ENCODE results near the gene KISS1. TPM values are rescaled to one million over a fixed set of nuclear protein-coding genes. Genes with fewer than 3 reads are reported as not detected.

The KISS1 gene
- total RNA-seq, 1 donor from 2014 or later, result not detected

- Histone ChIP-seq H3K4me3 (peak overlapping the region in 1 of 2 donors; percentile 6), H3K27ac (peak overlapping the region; percentile 36), H3K27me3 (no peaks in the 10 kb centered on the region), H3K4me1 (peaks cover 38% of the 10 kb centered on the region), H3K9me3 (no peaks in the 10 kb centered on the region), H3K36me3 (peaks cover 0 to 7% of the 10 kb centered on the region in 2 donors)
- no peak for TF ChIP-seq POLR2A (IDR thresholded peaks at IDR 0.05)
- no peak for TF ChIP-seq CTCF (IDR thresholded peaks at IDR 0.05)
- no peak for TF ChIP-seq POLR2AphosphoS5 (IDR thresholded peaks at IDR 0.05; ENCODE audit: insufficient read depth in 1 of 2, low read depth in 1 of 2)
- intact Hi-C loops (cut with DNase I), result no loop called here
- DNase-seq (ENCODE audit: extremely low spot score in 2 of 2), result no peak
These were observed 47.2 kb downstream of the KISS1 start for GRCh38 chr1:204149107-204149506.

- no peak overlapping the region for H3K27ac ChIP-seq
- H3K27me3 ChIP-seq, result no peaks in the 10 kb centered on the region
- intact Hi-C loops (cut with DNase I), result no loop called here
- H3K36me3 ChIP-seq, result peaks cover 0 to 11% of the 10 kb centered on the region in 2 donors
- no peaks in the 10 kb centered on the region for H3K9me3 ChIP-seq
- peaks cover 34% of the 10 kb centered on the region for H3K4me1 ChIP-seq
- H3K4me3 ChIP-seq, result no peak overlapping the region
- TF ChIP-seq POLR2AphosphoS5 (IDR thresholded peaks at IDR 0.05; ENCODE audit: insufficient read depth in 1 of 2, low read depth in 1 of 2) (no peak), POLR2A (IDR thresholded peaks at IDR 0.05) (no peak), CTCF (IDR thresholded peaks at IDR 0.05) (no peak)
- no peak for DNase-seq (ENCODE audit: extremely low spot score in 2 of 2)
These were observed 48.6 kb downstream of the KISS1 start for GRCh38 chr1:204147406-204148383.

GRCh38 chr1:204146965-204147364 is 49.3 kb downstream of the KISS1 start:
- DNase-seq (ENCODE audit: extremely low spot score in 2 of 2), result no peak
- Histone ChIP-seq H3K27me3 (no peaks in the 10 kb centered on the region), H3K9me3 (no peaks in the 10 kb centered on the region), H3K4me1 (peaks cover 28% of the 10 kb centered on the region), H3K4me3 (no peak overlapping the region), H3K27ac (no peak overlapping the region), H3K36me3 (peaks cover 0 to 12% of the 10 kb centered on the region in 2 donors)
- TF ChIP-seq POLR2A (IDR thresholded peaks at IDR 0.05) (no peak), CTCF (IDR thresholded peaks at IDR 0.05) (no peak), POLR2AphosphoS5 (IDR thresholded peaks at IDR 0.05; ENCODE audit: insufficient read depth in 1 of 2, low read depth in 1 of 2) (no peak)
- intact Hi-C loops (cut with DNase I), result no loop called here

DNA sequence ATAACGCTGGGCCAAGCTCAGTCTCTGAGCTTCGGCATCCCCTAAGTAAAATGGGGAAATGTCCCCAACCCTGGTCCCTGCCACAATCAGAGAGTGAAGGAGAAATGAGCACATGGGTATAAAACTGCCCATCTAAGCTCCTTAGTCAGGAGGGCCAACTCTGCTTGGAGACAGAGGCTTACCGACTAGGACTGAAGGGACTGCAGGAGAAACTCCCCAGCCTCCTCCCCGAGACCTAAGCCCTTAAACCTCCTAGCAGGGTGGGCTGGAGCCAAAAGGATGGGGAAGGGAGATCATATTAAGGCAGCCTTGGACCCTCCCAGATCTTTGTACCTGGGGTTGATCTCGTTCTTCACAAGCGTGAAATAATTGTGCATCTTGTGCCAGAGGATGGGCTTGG is 50.0 kb downstream of the KISS1 start:
- no peak for TF ChIP-seq CTCF (IDR thresholded peaks at IDR 0.05)
- TF ChIP-seq POLR2A (IDR thresholded peaks at IDR 0.05), result no peak
- no peak for TF ChIP-seq POLR2AphosphoS5 (IDR thresholded peaks at IDR 0.05; ENCODE audit: insufficient read depth in 1 of 2, low read depth in 1 of 2)
- DNase-seq (ENCODE audit: extremely low spot score in 2 of 2), result no peak
- H3K36me3 ChIP-seq, result peaks cover 0 to 16% of the 10 kb centered on the region in 2 donors
- no peaks in the 10 kb centered on the region for H3K27me3 ChIP-seq
- H3K27ac ChIP-seq, result no peak overlapping the region
- intact Hi-C loops (cut with DNase I), result no loop called here
- H3K4me3 ChIP-seq, result no peak overlapping the region
- H3K9me3 ChIP-seq, result no peaks in the 10 kb centered on the region
- peaks cover 28% of the 10 kb centered on the region for H3K4me1 ChIP-seq

DNA sequence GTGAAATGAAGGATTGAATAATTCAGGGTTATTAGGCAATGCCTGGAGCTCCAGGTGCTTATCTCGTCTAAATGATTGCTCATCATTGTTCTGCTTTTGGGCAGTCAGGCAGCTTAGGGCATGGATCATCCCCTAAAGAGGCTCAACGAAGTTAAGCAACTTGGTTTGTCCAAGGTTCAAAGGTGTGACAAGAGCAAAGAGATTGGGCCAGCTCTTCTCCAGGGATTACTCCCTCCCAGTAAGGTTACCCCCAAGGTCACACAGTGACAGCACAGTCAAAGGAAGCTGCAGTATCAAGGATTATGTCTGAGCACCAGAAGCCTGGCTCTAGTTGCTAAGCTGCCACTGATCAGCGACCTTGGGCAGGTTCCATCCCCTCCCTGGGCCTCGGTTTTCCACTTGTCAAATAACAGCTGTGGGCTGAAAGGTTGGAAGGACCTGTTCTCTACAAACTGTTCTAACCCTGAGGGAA is 51.2 kb downstream of the KISS1 start:
- peaks cover 17% of the 10 kb centered on the region for H3K4me1 ChIP-seq
- no peak for DNase-seq (ENCODE audit: extremely low spot score in 2 of 2)
- H3K27ac ChIP-seq, result no peak overlapping the region
- H3K9me3 ChIP-seq, result no peaks in the 10 kb centered on the region
- intact Hi-C loops (cut with DNase I), result no loop called here
- H3K36me3 ChIP-seq, result peaks cover 0 to 21% of the 10 kb centered on the region in 2 donors
- no peak overlapping the region for H3K4me3 ChIP-seq
- no peak for TF ChIP-seq POLR2AphosphoS5 (IDR thresholded peaks at IDR 0.05; ENCODE audit: insufficient read depth in 1 of 2, low read depth in 1 of 2)
- TF ChIP-seq POLR2A (IDR thresholded peaks at IDR 0.05), result no peak
- no peak for TF ChIP-seq CTCF (IDR thresholded peaks at IDR 0.05)
- H3K27me3 ChIP-seq, result no peaks in the 10 kb centered on the region

Measured in vagina (tissue), 2 donors.